ENCODE results near the gene DNAH12.
"Not testable (repeated sequence)": the region's sequence is repeated elsewhere in the genome, so short reads cannot be mapped to it uniquely, and the experiment has no call there.

Gene DNAH12

GRCh38 chr3:57314204-57314603 is 229.9 kb downstream of the DNAH12 start:
- DNase-seq (ENCODE audit: low spot score), result no peak

- no peak for DNase-seq (ENCODE audit: low spot score)
Observed at GRCh38 chr3:57309769-57310360, 234.3 kb downstream of the DNAH12 start.

GRCh38 chr3:57303520-57303919 is 240.6 kb downstream of the DNAH12 start:
- DNase-seq (ENCODE audit: low spot score), result not testable (repeated sequence)

- no peak for DNase-seq (ENCODE audit: low spot score)
Observed at GRCh38 chr3:57298041-57298440, 246.1 kb downstream of the DNAH12 start.

GRCh38 chr3:57292897-57293526 is 251.1 kb downstream of the DNAH12 start:
- no peak for DNase-seq (ENCODE audit: low spot score)

GRCh38 chr3:57292159-57292896 is 251.8 kb downstream of the DNAH12 start, which contains the start of gene ASB14:
Gene ASB14, minus strand, starts transcription at chr3:57292685. Its CDS starts 652 bp downstream, at chr3:57292033.
- DNase-seq (ENCODE audit: low spot score), result no peak

- DNase-seq (ENCODE audit: low spot score), result no peak
Observed at GRCh38 chr3:57288403-57288802, 255.7 kb downstream of the DNAH12 start.

- no peak for DNase-seq (ENCODE audit: low spot score)
Observed at GRCh38 chr3:57287205-57287604, 256.9 kb downstream of the DNAH12 start.

GRCh38 chr3:57283334-57283733 is 260.8 kb downstream of the DNAH12 start:
- DNase-seq (ENCODE audit: low spot score), result no peak

GRCh38 chr3:57281715-57282114 is 262.4 kb downstream of the DNAH12 start:
- no peak for DNase-seq (ENCODE audit: low spot score)

- no peak for DNase-seq (ENCODE audit: low spot score)
Observed at GRCh38 chr3:57279685-57280084, 264.5 kb downstream of the DNAH12 start.

GRCh38 chr3:57278237-57278636 is 265.9 kb downstream of the DNAH12 start:
- DNase-seq (ENCODE audit: low spot score), result no peak

- no peak for DNase-seq (ENCODE audit: low spot score)
Observed at GRCh38 chr3:57275393-57275792, 268.8 kb downstream of the DNAH12 start.

GRCh38 chr3:57274845-57275244 is 269.3 kb downstream of the DNAH12 start:
- no peak for DNase-seq (ENCODE audit: low spot score)

GRCh38 chr3:57268416-57268815 is 275.7 kb downstream of the DNAH12 start:
- no peak for DNase-seq (ENCODE audit: low spot score)

GRCh38 chr3:57261929-57262328 is 282.2 kb downstream of the DNAH12 start:
- no peak for DNase-seq (ENCODE audit: low spot score)

GRCh38 chr3:57261119-57261518 is 283.0 kb downstream of the DNAH12 start:
- no peak for DNase-seq (ENCODE audit: low spot score)

- DNase-seq (ENCODE audit: low spot score), result no peak
Observed at GRCh38 chr3:57257678-57258077, 286.5 kb downstream of the DNAH12 start.

GRCh38 chr3:57256844-57257243 is 287.3 kb downstream of the DNAH12 start:
- no peak for DNase-seq (ENCODE audit: low spot score)

- no peak for DNase-seq (ENCODE audit: low spot score)
Observed at GRCh38 chr3:57252404-57252803, 291.7 kb downstream of the DNAH12 start.

- no peak for DNase-seq (ENCODE audit: low spot score)
Observed at GRCh38 chr3:57244946-57245345, 299.2 kb downstream of the DNAH12 start.
